CD4-positive, alpha-beta T cell (primary cell): Measurements from ENCODE around the gene ATG2A. TPM values are rescaled to one million over a fixed set of nuclear protein-coding genes. Genes with fewer than 3 reads are reported as not detected.

Source experiments
- ATAC-seq: fragments of 200-7000 bp; cut with Tn5 transposase; one replicate; pipeline ENCODE4 v1.10.0; 2022; ENCODE audit warnings: mild to moderate bottlenecking; ENCODE audit not compliant: poor library complexity
- CTCF ChIA-PET: fragments of 350-600 bp; sonication (Branson Sonifier 250); formaldehyde crosslinking; loops from one replicate; lab custom pipeline; 2021; ENCODE audit warnings: antibody characterized with exemption, inconsistent platforms; lab: Charles Lee
- POLR2A ChIA-PET: fragments of 350-600 bp; sonication (Branson Sonifier 250); formaldehyde crosslinking; loops from one replicate; lab custom pipeline; 2021; ENCODE audit warnings: antibody characterized with exemption, inconsistent platforms; lab: Charles Lee
- DNase-seq, 14 experiments: peaks; one replicate each; pipeline ENCODE4 v3.0.0-alpha.2; 2013 to 2020; ENCODE audit warnings: mixed read lengths in 2 of 14
- H3K27ac ChIP-seq, 2 donors: one replicate each; pipeline versions ENCODE4 v1.5.1 to v1.7.0; 2013; ENCODE audit warnings: low read length in 2 of 2, low read depth in 1 of 2, mild to moderate bottlenecking in 1 of 2
- H3K27me3 ChIP-seq, 2 experiments: 1 replicate in 1 of 2; 2 replicates in 1 of 2; pipeline versions ENCODE4 v1.6.1 to v1.7.0; 2013; ENCODE audit warnings: low read length in 2 of 2, control low read depth in 1 of 2, mild to moderate bottlenecking in 1 of 2, moderate library complexity in 1 of 2; ENCODE audit not compliant: insufficient read depth in 2 of 2, control insufficient read depth in 1 of 2
- H3K36me3 ChIP-seq: one replicate; pipeline ENCODE4 v1.6.1; 2013; ENCODE audit warnings: low read length, control low read depth; ENCODE audit not compliant: insufficient read depth
- H3K4me1 ChIP-seq: one replicate; pipeline ENCODE4 v1.6.1; 2013; ENCODE audit warnings: low read length, control low read depth; ENCODE audit not compliant: insufficient read depth
- H3K4me3 ChIP-seq: one replicate; pipeline ENCODE4 v1.5.1; 2013; ENCODE audit warnings: mild to moderate bottlenecking, low read length, moderate library complexity
- H3K9me3 ChIP-seq, 2 experiments: 1 replicate in 1 of 2; 2 replicates in 1 of 2; pipeline versions ENCODE4 v1.6.1 to v1.7.0; 2013; ENCODE audit warnings: low read length in 2 of 2, mild to moderate bottlenecking in 2 of 2, control low read depth in 1 of 2, moderate library complexity in 1 of 2; ENCODE audit not compliant: control insufficient read depth in 1 of 2, insufficient read depth in 1 of 2
- H3K27ac Mint-ChIP-seq: one replicate; pipeline ENCODE4 v1.8.0; 2020; ENCODE audit warnings: mixed read lengths
- H3K27me3 Mint-ChIP-seq: one replicate; pipeline ENCODE4 v1.8.0; 2021; ENCODE audit warnings: mixed read lengths
- H3K36me3 Mint-ChIP-seq: one replicate; pipeline ENCODE4 v1.8.0; 2021; ENCODE audit warnings: low read depth, mixed read lengths
- H3K4me1 Mint-ChIP-seq: one replicate; pipeline ENCODE4 v1.8.0; 2021; ENCODE audit warnings: low read depth, mixed read lengths
- H3K4me3 Mint-ChIP-seq: one replicate; pipeline ENCODE4 v1.8.0; 2020; ENCODE audit warnings: mild to moderate bottlenecking, mixed read lengths
- H3K9me3 Mint-ChIP-seq: one replicate; pipeline ENCODE4 v1.8.0; 2020; ENCODE audit warnings: mixed read lengths
- intact Hi-C, 2 experiments: fragments of 100-400 bp; cut with DNase I in 1 of 2; cut with micrococcal nuclease in 1 of 2; formaldehyde crosslinking; loops; one replicate each; pipeline versions ENCODE4 v1.15.1 to v1.9.0; 2023 to 2025; cut with DNase I, micrococcal nuclease
- total RNA-seq, 174 experiments: library from RNA in 2 of 174; stranded (reverse) in 2 of 174; gene quantifications; one replicate each; pipeline ENCODE4 v1.2.3 and lab custom pipeline; 2021 to 2026
- TF ChIP-seq, protein P1 (sequence below): fragments of 200-600 bp; IDR thresholded peaks from one replicate; pipeline ENCODE4 v1.8.0; 2022; ENCODE audit warnings: antibody characterized with exemption, mild to moderate bottlenecking

Gene ATG2A
- total RNA-seq, 2 experiments from 2014 or later, result 189 to 198 TPM

DNA sequence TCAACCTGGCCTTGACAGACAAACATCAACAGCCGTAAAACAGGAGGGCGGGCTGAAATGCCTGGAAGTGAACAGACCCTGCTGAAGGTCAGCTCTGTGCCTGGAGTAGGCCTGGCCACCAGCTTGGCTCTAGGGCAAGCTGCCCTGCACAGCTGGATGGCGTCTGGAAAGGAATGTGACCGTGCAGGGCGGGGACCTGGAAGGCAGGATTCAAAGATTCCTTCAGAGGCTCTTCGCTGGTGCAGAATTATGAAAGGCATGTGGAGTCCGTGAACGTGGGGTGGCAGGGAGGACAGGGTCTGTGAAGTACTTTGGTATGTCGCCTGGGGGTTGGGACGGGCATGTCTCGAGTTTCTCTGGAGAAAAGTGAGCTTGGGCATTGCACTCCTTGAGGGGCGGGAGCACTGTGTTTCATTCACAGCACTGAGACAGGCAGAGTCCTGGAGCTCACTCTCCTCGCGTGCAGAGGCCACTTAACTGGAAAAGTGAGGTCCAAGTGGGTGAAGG, 40.1 kb downstream of the ATG2A start:
- peak overlapping the region; percentile 68 to 95 for H3K27ac ChIP-seq
- H3K4me1 ChIP-seq, result peaks cover 84% of the 10 kb centered on the region
- intact Hi-C loops, result loop anchor here in 1 of 2 experiments (5.0 kb wide), 1 partner anchor 100 kb away; the partner anchor contains the start of gene SF1
- ChIA-PET CTCF (interaction anchor here (1.1 to 3.9 kb wide), 7 partner anchors 8 to 33 kb away, joined by 3 to 26 read pairs (median 21); partner anchors contain the start of gene CDC42BPG), POLR2A (interaction anchor here (0.7 to 17.7 kb wide), 9 partner anchors 9 to 670 kb away, joined by 3 to 767 read pairs (median 5); partner anchors contain the start of genes CDC42BPG, FAU, FERMT3 and MRPL49)
- H3K9me3 Mint-ChIP-seq, result no peaks in the 10 kb centered on the region
- H3K36me3 ChIP-seq, result peaks cover 44% of the 10 kb centered on the region
- H3K27me3 Mint-ChIP-seq, result no peaks in the 10 kb centered on the region
- peak overlapping the region; percentile 98 for H3K4me3 Mint-ChIP-seq
- peak overlapping the region; percentile 100 for H3K4me3 ChIP-seq
- no peaks in the 10 kb centered on the region for H3K9me3 ChIP-seq
- peak overlapping the region; percentile 92 for H3K27ac Mint-ChIP-seq
- ATAC-seq (no peak), DNase-seq (no peak)
- no peaks in the 10 kb centered on the region for H3K27me3 ChIP-seq
- peaks cover 78% of the 10 kb centered on the region for H3K4me1 Mint-ChIP-seq
- peaks cover 65% of the 10 kb centered on the region for H3K36me3 Mint-ChIP-seq
- TF ChIP-seq, protein P1, sequence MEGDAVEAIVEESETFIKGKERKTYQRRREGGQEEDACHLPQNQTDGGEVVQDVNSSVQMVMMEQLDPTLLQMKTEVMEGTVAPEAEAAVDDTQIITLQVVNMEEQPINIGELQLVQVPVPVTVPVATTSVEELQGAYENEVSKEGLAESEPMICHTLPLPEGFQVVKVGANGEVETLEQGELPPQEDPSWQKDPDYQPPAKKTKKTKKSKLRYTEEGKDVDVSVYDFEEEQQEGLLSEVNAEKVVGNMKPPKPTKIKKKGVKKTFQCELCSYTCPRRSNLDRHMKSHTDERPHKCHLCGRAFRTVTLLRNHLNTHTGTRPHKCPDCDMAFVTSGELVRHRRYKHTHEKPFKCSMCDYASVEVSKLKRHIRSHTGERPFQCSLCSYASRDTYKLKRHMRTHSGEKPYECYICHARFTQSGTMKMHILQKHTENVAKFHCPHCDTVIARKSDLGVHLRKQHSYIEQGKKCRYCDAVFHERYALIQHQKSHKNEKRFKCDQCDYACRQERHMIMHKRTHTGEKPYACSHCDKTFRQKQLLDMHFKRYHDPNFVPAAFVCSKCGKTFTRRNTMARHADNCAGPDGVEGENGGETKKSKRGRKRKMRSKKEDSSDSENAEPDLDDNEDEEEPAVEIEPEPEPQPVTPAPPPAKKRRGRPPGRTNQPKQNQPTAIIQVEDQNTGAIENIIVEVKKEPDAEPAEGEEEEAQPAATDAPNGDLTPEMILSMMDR, result no peak

DNA sequence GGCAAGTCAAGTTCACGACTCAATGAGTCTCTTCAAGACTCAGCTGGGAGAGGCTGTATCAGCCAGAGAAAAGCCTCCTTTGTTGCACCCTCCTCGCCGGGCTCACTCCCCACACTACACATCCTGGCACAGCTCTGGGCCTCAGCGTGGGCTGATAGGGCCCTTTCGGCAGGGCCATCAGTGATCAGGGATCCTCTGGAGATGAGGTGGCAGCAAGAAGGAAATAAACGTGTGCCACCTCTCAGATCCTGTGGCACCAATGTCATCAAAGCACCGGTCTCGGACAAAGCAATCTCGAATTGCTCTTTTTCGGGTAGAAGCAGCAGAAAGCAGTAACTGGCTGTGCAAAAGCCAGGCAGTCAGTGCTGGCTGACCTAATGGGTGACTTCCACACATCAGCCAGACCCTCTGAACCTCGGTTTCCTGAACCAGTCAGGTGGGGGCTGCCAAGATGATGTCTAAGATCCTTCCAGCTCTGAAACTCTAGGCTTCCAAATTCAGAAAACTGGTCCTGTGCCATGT, 40.7 kb downstream of the ATG2A start:
- peaks cover 71% of the 10 kb centered on the region for H3K36me3 Mint-ChIP-seq
- POLR2A ChIA-PET, result interaction anchor here (1.0 to 17.7 kb wide), 6 partner anchors 9 to 132 kb away, joined by 3 to 767 read pairs (median 9); partner anchors contain the start of genes CDC42BPG, RASGRP2 and SF1
- H3K27ac ChIP-seq, result peak overlapping the region; percentile 68 to 95
- ATAC-seq, result no peak
- CTCF ChIA-PET, result interaction anchor here (1.1 to 3.9 kb wide), 6 partner anchors 11 to 32 kb away, joined by 3 to 26 read pairs (median 8); no protein-coding TSS in a partner anchor
- peak overlapping the region; percentile 100 for H3K4me3 ChIP-seq
- H3K9me3 ChIP-seq, result no peaks in the 10 kb centered on the region
- peak overlapping the region; percentile 92 for H3K27ac Mint-ChIP-seq
- no peaks in the 10 kb centered on the region for H3K9me3 Mint-ChIP-seq
- H3K27me3 ChIP-seq, result no peaks in the 10 kb centered on the region
- peaks cover 50% of the 10 kb centered on the region for H3K36me3 ChIP-seq
- DNase-seq, result peak in 2 of 14 experiments; percentile 41 to 48
- H3K4me3 Mint-ChIP-seq, result peak overlapping the region; percentile 98
- no peaks in the 10 kb centered on the region for H3K27me3 Mint-ChIP-seq
- TF ChIP-seq, protein P1, result no peak
- peaks cover 81% of the 10 kb centered on the region for H3K4me1 Mint-ChIP-seq
- intact Hi-C loops, result loop anchor here in 1 of 2 experiments (5.0 kb wide), 1 partner anchor 99 kb away; the partner anchor contains the start of gene SF1
- peaks cover 88% of the 10 kb centered on the region for H3K4me1 ChIP-seq

DNA sequence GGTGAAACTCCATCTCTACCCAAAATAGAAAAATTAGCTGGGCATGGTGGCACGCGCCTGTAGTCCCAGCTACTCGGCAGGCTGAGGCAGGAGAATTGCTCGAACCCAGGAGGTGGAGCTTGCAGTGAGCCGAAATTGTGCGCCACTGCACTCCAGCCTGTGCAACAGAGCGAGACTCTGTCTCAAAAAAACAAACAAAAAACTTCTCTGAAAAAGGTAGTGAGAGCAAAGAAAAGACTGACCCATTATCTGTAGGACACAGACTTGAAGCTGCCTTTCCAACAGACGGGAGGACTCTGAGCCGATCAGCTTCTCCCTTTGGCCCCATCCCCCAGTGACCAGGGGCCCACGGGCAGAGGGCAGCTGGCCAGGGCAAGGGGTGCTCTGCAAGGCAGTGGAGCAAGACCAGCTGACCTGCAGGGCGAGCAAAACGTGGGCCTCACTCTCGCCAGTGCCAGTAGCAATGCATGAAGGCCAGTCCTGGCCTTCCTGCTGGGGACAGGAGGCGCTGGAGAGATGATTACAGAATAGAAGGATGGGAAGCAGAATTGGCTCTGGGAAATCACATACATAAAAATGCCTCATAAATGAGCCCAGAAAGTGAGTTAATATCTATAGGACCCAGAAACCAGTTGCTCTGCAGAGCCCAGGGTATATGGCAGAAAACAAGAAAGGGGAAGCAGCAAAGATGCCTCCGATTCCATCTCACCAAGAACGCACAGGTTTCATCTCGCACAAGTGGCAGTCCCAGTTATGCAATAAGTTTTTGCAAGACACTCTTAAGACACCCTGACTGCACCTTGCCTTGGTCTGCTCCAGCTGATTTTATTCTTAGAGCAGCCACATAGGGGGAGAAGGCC, 41.4 kb downstream of the ATG2A start:
- peak overlapping the region; percentile 98 for H3K4me3 Mint-ChIP-seq
- DNase-seq (peak in 1 of 14 experiments; percentile 38), ATAC-seq (no peak)
- Histone ChIP-seq H3K9me3 (no peaks in the 10 kb centered on the region), H3K27me3 (no peaks in the 10 kb centered on the region), H3K4me3 (peak overlapping the region; percentile 100), H3K4me1 (peaks cover 88% of the 10 kb centered on the region), H3K27ac (peak overlapping the region; percentile 9 to 95), H3K36me3 (peaks cover 56% of the 10 kb centered on the region)
- H3K4me1 Mint-ChIP-seq, result peaks cover 81% of the 10 kb centered on the region
- intact Hi-C loops, result loop anchor here in 1 of 2 experiments (5.0 kb wide), 1 partner anchor 98 kb away; the partner anchor contains the start of gene SF1
- POLR2A ChIA-PET, result interaction anchor here (0.8 to 17.7 kb wide), 7 partner anchors 10 to 131 kb away, joined by 3 to 767 read pairs (median 6); partner anchors contain the start of genes CDC42BPG, RASGRP2 and SF1
- no peaks in the 10 kb centered on the region for H3K9me3 Mint-ChIP-seq
- CTCF ChIA-PET, result interaction anchor here (1.0 to 3.6 kb wide), 8 partner anchors 11 to 32 kb away, joined by 3 to 22 read pairs (median 6); no protein-coding TSS in a partner anchor
- H3K27me3 Mint-ChIP-seq, result no peaks in the 10 kb centered on the region
- peaks cover 76% of the 10 kb centered on the region for H3K36me3 Mint-ChIP-seq
- H3K27ac Mint-ChIP-seq, result peak overlapping the region; percentile 92
- TF ChIP-seq, protein P1, result no peak
